BE2C (cell line): Measurements from ENCODE around the gene MMP10.

Source experiments
- DNase-seq: peaks from one replicate; pipeline ENCODE4 v3.0.0-alpha.2; 2020
- H3K27me3 ChIP-seq: fragments of 250-450 bp; sonication (Bioruptor Pico); 2 replicates; pipeline ENCODE4 v1.5.1; 2020; ENCODE audit warnings: mild to moderate bottlenecking
- H3K36me3 ChIP-seq: fragments of 250-450 bp; sonication (Bioruptor Pico); 2 replicates; pipeline ENCODE4 v1.5.1; 2020; ENCODE audit warnings: mild to moderate bottlenecking
- H3K4me1 ChIP-seq: fragments of 250-450 bp; sonication (Bioruptor Pico); 2 replicates; pipeline ENCODE4 v1.5.1; 2020
- H3K4me3 ChIP-seq: 2 replicates; pipeline ENCODE4 v1.5.1; 2011; ENCODE audit warnings: low read depth, low read length
- H3K9me3 ChIP-seq: fragments of 250-450 bp; sonication (Bioruptor Pico); 2 replicates; pipeline ENCODE4 v1.5.1; 2020
- CTCF ChIP-seq: IDR thresholded peaks from 2 replicates; pipeline ENCODE4 v1.5.1; 2012; ENCODE audit warnings: mild to moderate bottlenecking, low read depth, low read length

MMP10 gene

GRCh38 chr11:102727890-102728289 lies 52.5 kb downstream of the MMP10 start:
- no peaks in the 10 kb centered on the region for H3K27me3 ChIP-seq
- no peak for DNase-seq
- no peaks in the 10 kb centered on the region for H3K4me1 ChIP-seq
- no peak overlapping the region for H3K4me3 ChIP-seq
- no peaks in the 10 kb centered on the region for H3K9me3 ChIP-seq
- no peaks in the 10 kb centered on the region for H3K36me3 ChIP-seq
- no peak for TF ChIP-seq CTCF

- H3K4me3 ChIP-seq, result no peak within 1 kb of the TSS
- H3K27me3 ChIP-seq, result peaks cover 3% of the 10 kb centered on the region; the same call in 1 of the 2 replicates
- H3K4me1 ChIP-seq, result no peaks in the 10 kb centered on the region
- TF ChIP-seq CTCF, result no peak
- no peaks in the 10 kb centered on the region for H3K36me3 ChIP-seq
- no peak for DNase-seq
- H3K9me3 ChIP-seq, result no peaks in the 10 kb centered on the region
These were observed 55.4 kb downstream of the MMP10 start, which contains the start of gene MMP8 for GRCh38 chr11:102724904-102725500. MMP8 (minus strand) TSS chr11:102724954; CDS start chr11:102724855, 99 bp downstream.

- no peak for TF ChIP-seq CTCF
- DNase-seq, result no peak
- no peak overlapping the region for H3K4me3 ChIP-seq
These were observed 57.6 kb downstream of the MMP10 start for GRCh38 chr11:102722821-102723220.

More at GRCh38 chr11:102722821-102723220, 57.6 kb downstream of the MMP10 start:
- H3K36me3 ChIP-seq, result no peaks in the 10 kb centered on the region
- H3K4me1 ChIP-seq, result no peaks in the 10 kb centered on the region
- no peaks in the 10 kb centered on the region for H3K9me3 ChIP-seq
- H3K27me3 ChIP-seq, result peaks cover 3% of the 10 kb centered on the region; the same call in 1 of the 2 replicates
